ENCODE results near the gene ADD3. TPM values are rescaled to one million over a fixed set of nuclear protein-coding genes. Genes with fewer than 3 reads are reported as not detected.
A peak's percentile ranks its signal among the peaks of the same experiment; 100 is the strongest.

Gene ADD3, protein sequence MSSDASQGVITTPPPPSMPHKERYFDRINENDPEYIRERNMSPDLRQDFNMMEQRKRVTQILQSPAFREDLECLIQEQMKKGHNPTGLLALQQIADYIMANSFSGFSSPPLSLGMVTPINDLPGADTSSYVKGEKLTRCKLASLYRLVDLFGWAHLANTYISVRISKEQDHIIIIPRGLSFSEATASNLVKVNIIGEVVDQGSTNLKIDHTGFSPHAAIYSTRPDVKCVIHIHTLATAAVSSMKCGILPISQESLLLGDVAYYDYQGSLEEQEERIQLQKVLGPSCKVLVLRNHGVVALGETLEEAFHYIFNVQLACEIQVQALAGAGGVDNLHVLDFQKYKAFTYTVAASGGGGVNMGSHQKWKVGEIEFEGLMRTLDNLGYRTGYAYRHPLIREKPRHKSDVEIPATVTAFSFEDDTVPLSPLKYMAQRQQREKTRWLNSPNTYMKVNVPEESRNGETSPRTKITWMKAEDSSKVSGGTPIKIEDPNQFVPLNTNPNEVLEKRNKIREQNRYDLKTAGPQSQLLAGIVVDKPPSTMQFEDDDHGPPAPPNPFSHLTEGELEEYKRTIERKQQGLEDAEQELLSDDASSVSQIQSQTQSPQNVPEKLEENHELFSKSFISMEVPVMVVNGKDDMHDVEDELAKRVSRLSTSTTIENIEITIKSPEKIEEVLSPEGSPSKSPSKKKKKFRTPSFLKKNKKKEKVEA
- 201 TPM for total RNA-seq

DNA sequence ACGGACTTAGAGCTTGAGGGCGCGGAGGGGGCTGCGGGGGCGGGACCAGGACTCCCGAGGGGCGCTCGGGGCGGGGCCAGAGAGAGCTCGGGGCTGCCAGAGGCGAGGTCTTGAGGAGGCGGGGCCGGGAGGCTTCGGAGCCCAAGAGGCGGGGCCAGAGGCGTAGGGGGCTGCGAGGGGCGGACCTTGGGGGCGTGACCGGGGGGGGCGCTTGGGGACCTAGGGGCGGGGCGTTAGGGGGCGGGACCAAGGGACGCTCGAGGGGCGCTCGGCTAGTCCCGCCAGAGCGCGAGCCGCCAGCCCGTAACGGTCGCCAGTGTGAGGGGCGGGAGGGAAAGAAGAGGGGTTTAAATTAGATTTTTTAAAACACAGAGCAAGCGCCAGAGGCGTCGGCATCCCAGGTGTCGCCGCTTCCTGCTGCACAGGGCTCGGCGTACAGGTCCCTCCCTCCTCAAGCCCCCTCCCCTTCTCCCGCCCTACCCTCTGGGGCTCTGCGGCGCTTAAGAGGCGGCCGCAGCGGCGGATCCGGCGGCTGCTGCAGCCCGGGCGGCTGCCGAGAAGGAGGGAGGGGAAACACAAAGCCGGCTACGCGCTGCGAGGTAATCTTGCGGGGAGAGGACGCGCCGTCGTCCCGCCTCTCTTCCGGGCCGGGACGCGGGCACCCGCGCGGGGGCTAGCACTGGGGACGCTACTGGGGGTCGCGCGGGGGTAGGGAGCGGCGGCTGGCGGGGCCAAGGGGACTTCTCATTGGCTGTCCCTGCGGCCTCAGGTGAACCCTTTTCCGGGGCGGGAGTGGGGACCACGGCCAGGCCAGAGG lies at the start of gene ADD3:
Gene ADD3 (plus strand): TSS at position 284 of the 817 bp plus-strand sequence. CDS start 92,670 bp downstream, outside the sequence.
- DNase-seq (ENCODE audit: low spot score) = peak; percentile 94

DNA sequence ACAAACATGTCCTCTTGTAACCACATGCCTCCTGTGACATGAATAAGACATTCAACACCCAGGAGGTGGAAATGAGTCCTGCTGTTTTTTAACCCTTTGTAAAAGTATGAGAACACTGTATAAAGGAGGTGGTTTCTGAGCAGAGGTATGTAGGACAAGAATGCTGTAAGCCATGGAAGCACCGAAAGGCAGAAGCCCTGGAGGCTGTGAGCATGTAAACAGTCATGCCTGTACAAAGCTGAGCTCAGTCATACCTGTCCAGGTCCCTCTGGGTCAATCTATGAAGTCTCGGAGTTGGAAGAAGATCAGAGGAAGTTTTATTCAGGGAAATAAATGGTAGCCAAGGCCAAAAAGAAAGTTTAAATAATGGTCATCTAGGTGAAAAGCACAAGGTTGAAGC lies 49.7 kb upstream of the ADD3 start:
- no peak for DNase-seq (ENCODE audit: low spot score)

DNA sequence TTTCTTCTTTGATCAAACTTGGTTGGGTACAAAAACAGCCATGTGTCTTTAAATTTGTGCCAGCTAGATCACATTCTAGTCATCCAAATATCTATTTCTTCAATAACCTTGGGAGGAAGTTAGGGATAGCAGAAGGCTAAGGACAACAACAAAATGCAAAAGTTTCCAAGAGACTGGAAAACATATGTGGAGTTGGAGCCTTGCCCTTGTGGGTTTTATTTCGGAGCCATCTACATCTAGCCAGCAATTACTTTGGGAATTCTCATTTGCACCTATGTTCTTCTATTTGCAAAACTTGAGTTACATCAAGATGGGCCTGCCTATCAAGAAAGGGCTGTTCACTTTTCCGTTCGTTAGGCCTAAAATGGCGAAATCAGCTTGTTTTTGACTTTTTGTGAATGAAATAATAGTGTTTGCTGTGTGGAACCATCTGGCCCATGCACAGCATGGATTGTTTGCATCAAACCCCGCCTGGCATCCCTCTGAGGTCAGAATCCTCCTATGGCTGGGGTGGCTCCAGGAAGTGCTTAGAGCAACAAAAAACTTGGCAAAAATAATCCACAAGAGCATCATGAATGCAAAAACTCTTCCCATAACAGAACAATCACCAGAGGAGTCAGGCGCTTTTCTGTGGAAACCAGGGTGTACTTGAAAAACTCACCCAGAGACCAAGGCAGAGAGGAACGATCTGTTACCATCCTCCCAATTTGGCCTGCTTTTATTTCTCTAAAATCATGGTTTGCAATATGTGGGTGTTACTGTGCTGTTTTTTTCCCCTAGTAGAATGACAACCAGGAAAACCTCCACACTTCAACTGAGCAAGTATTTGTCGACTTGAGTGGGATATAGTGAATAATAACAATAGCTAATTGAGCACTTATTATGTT lies 48.3 kb upstream of the ADD3 start:
- DNase-seq (ENCODE audit: low spot score) = no peak

- DNase-seq (ENCODE audit: low spot score) = no peak
Observed at GRCh38 chr10:109960682-109961081, 47.1 kb upstream of the ADD3 start.

- DNase-seq (ENCODE audit: low spot score) = no peak
Observed at GRCh38 chr10:109961174-109962001, 46.4 kb upstream of the ADD3 start.

DNA sequence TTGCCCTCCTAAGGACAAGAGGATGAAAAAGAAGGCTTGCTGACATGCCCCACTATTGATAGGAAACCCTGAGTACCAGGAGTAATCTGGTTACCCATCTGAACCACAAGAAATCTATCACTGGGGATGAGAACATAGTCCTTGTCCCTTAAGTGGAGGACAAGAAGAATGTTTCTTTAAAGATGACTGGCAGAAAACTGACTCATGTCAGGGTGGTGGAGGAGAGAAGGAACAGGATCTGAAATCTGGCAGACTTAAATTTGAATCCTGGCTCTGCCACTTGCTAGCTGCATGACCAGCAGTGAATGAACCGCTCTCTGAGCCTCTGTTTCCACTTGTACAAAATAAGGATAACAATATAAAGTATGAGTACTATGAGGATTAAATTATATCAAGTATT lies 45.5 kb upstream of the ADD3 start:
- DNase-seq (ENCODE audit: low spot score) = no peak

GRCh38 chr10:109963439-109963838 lies 44.3 kb upstream of the ADD3 start:
- no peak for DNase-seq (ENCODE audit: low spot score)

GRCh38 chr10:109964318-109964717 lies 43.5 kb upstream of the ADD3 start:
- no peak for DNase-seq (ENCODE audit: low spot score)

- DNase-seq (ENCODE audit: low spot score) = no peak
Observed at GRCh38 chr10:109966961-109967738, 40.6 kb upstream of the ADD3 start.

GRCh38 chr10:109967739-109968088 lies 40.1 kb upstream of the ADD3 start:
- DNase-seq (ENCODE audit: low spot score) = no peak

GRCh38 chr10:109968953-109969759 lies 38.6 kb upstream of the ADD3 start:
- DNase-seq (ENCODE audit: low spot score) = peak; percentile 76

- DNase-seq (ENCODE audit: low spot score) = no peak
Observed at GRCh38 chr10:109969760-109970346, 37.9 kb upstream of the ADD3 start.

DNA sequence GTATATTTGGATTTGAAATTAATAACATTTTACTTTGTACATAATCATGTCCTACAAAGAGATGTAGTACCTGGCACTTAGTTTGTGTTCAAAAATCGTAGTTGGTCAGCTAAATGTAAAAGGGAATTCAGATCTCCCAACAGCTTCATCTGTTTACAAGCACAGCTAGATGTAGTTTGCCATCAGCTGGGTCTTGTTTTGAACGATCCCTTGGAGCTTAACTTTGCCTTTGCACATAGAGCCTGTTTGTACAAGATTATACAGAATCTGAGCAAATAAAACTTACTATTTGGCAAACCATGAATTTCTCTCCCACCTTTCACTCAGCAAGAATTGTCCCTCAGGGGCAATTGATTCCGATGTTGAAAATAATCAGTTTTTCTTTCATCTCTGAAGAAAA lies 36.1 kb upstream of the ADD3 start:
- DNase-seq (ENCODE audit: low spot score) = no peak

DNA sequence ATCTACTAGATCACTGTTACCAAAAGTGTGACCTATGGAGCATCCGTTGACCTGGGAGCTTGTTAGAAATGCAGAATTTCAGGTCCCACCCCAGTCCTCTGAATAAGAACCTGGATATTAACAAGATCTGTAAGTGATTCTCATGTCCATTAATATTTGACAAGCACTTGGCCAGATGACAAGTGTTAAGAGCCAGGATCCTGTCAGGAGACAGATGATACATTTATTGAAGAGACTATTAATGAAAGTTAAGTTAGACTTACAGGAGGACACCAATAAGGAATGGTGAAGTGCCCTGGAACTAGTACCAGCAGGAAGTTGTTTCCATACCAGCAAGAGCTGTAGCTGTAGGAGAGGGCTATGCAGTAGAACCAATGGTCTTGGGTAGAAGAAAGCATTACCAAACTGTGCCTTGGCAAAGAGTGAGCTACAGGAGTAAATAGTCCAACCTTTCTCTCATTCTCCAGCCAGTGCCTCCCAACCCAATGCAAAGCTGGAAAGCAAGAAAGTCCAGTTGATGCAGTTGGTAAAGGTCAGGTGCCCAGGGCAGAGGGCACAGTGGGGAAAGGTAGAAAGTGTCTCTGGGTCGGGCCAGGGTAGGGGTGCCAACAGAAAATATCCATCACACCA lies 35.3 kb upstream of the ADD3 start:
- DNase-seq (ENCODE audit: low spot score) = peak; percentile 31

DNA sequence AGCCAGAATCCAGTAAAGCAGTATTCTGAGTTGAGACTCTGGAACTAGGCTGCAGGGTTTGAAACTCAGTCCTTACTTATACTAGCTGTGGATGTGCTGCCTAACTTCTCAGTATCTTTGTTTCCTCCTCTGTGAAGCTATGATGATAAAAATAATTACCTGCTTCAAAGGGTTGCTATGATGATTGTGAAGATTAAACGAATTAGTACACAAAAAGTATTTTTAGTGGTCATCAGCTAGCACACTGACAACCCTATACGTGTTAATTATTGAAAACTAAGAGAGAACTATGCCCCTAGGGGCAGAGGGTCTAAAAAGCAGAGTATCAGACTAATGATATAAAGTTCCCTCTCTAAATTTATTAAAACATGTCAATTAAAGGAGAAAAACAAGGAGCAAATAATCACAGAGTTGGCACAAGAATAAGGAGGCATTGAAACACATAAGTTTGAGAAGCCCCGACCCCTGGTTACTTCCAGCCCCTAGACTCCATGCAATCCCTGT lies 34.4 kb upstream of the ADD3 start:
- DNase-seq (ENCODE audit: low spot score) = no peak

DNA sequence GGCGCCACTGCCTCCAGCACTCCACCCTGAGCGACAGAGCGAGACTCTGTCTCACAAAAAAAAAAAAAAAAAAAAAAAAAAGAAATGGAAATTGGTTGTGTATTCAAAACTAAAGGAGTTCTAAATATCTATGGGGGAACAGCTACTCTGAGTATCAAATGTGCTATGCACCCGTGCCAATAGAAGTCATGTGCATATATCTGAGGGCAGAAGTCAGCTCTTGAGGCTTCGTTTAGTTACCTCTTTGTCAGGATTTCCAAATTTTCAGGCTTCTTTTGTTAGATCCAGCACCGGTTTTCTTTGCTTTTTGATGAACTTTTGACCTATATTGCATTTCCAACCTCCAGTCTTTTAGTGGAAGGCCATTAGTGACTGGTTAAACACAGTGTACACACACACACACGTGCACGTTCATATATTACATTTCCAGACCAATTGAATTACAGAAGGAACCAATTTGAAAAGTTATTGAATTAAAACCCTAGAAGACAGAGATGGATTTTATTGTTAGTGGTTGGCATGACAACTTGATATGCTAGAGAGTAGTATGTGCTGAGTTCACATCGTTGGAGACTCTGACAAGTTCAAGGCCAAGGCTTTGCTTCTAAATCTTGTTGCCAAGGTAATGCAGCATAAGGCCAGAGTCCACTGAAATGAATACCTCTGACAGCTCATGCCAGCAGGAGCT lies 33.1 kb upstream of the ADD3 start:
- DNase-seq (ENCODE audit: low spot score) = peak; percentile 81

All from mucosa of gallbladder (tissue), 1 donor.